Smooth muscle cell (in vitro differentiated cells): ENCODE results near the gene WDR55. TPM values are rescaled to one million over a fixed set of nuclear protein-coding genes. Genes with fewer than 3 reads are reported as not detected.
"Not testable (repeated sequence)": the region's sequence is repeated elsewhere in the genome, so short reads cannot be mapped to it uniquely, and the experiment has no call there.

ENCODE experiments used
- DNase-seq: peaks from one replicate; lab custom pipeline; 2025; ENCODE audit not compliant: unreplicated experiment; lab: John Stamatoyannopoulos, UW
- H2AFZ ChIP-seq: fragments of 200-600 bp; sonication (generic); 2 replicates; pipeline ENCODE4 v1.6.0; 2016; ENCODE audit warnings: antibody characterized with exemption, low read depth, mild to moderate bottlenecking
- H3F3A ChIP-seq: fragments of 200-600 bp; sonication (generic); 2 replicates; pipeline ENCODE4 v1.6.0; 2017; ENCODE audit warnings: antibody characterized with exemption, low read depth
- H3K27ac ChIP-seq: fragments of 200-600 bp; sonication (generic); 2 replicates; pipeline ENCODE4 v1.5.1; 2016; ENCODE audit warnings: low read depth, mild to moderate bottlenecking
- H3K27me3 ChIP-seq: fragments of 200-600 bp; sonication (generic); 2 replicates; pipeline ENCODE4 v1.6.1; 2016; ENCODE audit warnings: low read depth, mild to moderate bottlenecking
- H3K36me3 ChIP-seq: fragments of 200-600 bp; sonication (generic); 2 replicates; pipeline ENCODE4 v1.5.1; 2016; ENCODE audit warnings: low read depth
- H3K4me1 ChIP-seq: fragments of 200-600 bp; sonication (generic); 2 replicates; pipeline ENCODE4 v1.5.1; 2016; ENCODE audit warnings: low read depth
- H3K4me2 ChIP-seq: fragments of 200-600 bp; sonication (generic); 2 replicates; pipeline ENCODE4 v1.6.0; 2016; ENCODE audit warnings: mild to moderate bottlenecking
- H3K4me3 ChIP-seq: fragments of 200-600 bp; sonication (generic); 2 replicates; pipeline ENCODE4 v1.5.1; 2016; ENCODE audit warnings: mild to moderate bottlenecking
- H3K79me2 ChIP-seq: fragments of 200-600 bp; sonication (generic); 2 replicates; pipeline ENCODE4 v1.6.0; 2016; ENCODE audit warnings: low read depth, mild to moderate bottlenecking
- H3K9ac ChIP-seq: fragments of 200-600 bp; sonication (generic); 2 replicates; pipeline ENCODE4 v1.6.0; 2016; ENCODE audit warnings: low read depth
- H3K9me3 ChIP-seq: fragments of 200-600 bp; sonication (generic); replicated peaks from 2 replicates; pipeline ENCODE4 v1.5.1; 2016; ENCODE audit warnings: low read depth
- H4K20me1 ChIP-seq: fragments of 200-600 bp; sonication (generic); 2 replicates; pipeline ENCODE4 v1.6.0; 2016; ENCODE audit warnings: low read depth
- WGBS: methylation state at CpG from one replicate; pipeline ENCODE4 v1.1.7; 2016; ENCODE audit warnings: low lambda C conversion rate; 5-methylcytosine and 5-hydroxymethylcytosine counted together
- polyA plus RNA-seq: library from polyadenylated mRNA; unstranded; fragments of >200 nt; fragmentation: Nextera tagmentation; extraction: Ambion mirVana; gene quantifications from 2 replicates; pipeline ENCODE4 v1.2.1, GENCODE V29; 2016
- total RNA-seq: library from RNA; depleted of rRNA; stranded (reverse); fragments of >200 nt; gene quantifications from 2 replicates; pipeline ENCODE4 v1.2.3, GENCODE V29; 2014
- TF ChIP-seq, protein P1 (sequence below): fragments of 200-600 bp; sonication (generic); IDR thresholded peaks from 2 replicates; pipeline ENCODE4 v1.5.1; 2017; ENCODE audit warnings: borderline replicate concordance, mild to moderate bottlenecking, antibody characterized with exemption; ENCODE audit not compliant: insufficient read depth, poor library complexity, severe bottlenecking

The WDR55 gene, protein sequence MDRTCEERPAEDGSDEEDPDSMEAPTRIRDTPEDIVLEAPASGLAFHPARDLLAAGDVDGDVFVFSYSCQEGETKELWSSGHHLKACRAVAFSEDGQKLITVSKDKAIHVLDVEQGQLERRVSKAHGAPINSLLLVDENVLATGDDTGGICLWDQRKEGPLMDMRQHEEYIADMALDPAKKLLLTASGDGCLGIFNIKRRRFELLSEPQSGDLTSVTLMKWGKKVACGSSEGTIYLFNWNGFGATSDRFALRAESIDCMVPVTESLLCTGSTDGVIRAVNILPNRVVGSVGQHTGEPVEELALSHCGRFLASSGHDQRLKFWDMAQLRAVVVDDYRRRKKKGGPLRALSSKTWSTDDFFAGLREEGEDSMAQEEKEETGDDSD
- total RNA-seq = 11.2 and 14.2 TPM in 2 replicates
- polyA plus RNA-seq = 20.6 and 23.6 TPM in 2 replicates

DNA sequence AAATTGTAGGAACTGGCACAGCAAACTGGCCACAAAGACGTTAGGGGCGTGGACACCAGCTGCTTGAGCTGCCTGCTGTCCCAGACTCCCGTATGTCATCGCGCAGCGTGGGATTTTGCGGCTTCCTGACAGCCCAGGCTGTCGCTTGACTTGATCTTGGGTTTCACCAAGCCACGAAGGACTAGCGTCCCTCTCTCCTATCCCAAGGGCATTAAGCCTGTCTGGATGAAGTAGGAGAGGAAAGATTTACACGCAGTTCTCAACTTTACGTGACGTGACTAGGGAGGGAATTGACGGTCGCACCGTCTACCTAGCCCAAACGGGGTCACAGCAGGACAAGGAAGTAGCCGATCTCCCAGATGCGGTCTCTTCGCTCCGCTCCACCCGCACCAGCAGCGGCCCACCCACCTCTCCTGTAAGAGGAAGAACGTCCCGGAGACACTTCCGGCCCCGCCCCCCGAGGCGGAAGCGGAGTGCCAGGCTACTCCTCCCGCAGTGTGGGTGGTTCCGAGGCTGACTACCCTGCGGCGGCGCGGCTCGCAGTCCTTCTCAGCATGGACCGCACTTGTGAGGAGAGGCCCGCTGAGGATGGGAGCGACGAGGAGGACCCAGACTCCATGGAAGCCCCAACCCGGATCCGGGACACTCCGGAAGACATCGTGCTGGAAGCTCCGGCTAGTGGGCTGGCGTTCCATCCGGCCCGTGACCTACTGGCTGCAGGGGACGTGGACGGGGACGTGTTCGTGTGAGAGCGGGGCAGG, at the start of gene WDR55:
WDR55 (plus strand) TSS at position 546 of the 761 bp plus-strand sequence; CDS start at position 555, 9 bp downstream.
- WGBS = under 1% methylated on average over 54 of the region's 54 CpGs
- TF ChIP-seq, protein P1, sequence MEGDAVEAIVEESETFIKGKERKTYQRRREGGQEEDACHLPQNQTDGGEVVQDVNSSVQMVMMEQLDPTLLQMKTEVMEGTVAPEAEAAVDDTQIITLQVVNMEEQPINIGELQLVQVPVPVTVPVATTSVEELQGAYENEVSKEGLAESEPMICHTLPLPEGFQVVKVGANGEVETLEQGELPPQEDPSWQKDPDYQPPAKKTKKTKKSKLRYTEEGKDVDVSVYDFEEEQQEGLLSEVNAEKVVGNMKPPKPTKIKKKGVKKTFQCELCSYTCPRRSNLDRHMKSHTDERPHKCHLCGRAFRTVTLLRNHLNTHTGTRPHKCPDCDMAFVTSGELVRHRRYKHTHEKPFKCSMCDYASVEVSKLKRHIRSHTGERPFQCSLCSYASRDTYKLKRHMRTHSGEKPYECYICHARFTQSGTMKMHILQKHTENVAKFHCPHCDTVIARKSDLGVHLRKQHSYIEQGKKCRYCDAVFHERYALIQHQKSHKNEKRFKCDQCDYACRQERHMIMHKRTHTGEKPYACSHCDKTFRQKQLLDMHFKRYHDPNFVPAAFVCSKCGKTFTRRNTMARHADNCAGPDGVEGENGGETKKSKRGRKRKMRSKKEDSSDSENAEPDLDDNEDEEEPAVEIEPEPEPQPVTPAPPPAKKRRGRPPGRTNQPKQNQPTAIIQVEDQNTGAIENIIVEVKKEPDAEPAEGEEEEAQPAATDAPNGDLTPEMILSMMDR = no peak

DNA sequence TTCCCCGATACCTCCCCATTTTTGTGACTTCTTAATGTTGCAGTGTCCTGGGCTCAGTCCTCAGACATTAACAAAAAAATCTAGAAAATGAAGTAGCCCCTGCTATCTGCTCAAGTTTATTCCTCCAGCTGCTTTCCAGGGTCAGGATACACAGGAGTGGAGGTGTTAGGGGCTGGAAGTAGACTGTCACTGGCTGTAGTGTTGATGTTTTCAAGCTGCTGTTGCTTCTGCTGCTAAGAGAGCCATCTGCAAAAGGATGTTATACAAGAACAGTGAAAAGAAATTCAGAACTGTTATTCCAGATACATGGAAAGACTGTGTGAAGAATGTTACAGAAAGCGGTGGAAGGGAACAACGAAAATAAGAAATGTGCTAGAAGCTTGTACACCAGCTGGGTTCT, 42.4 kb upstream of the WDR55 start:
- no peak overlapping the region for H2AFZ ChIP-seq
- H4K20me1 ChIP-seq = no peaks in the 10 kb centered on the region
- peaks cover 4% of the 10 kb centered on the region for H3K9me3 ChIP-seq
- no peak for DNase-seq
- H3K4me3 ChIP-seq = no peak overlapping the region
- no peaks in the 10 kb centered on the region for H3K36me3 ChIP-seq
- H3K79me2 ChIP-seq = no peaks in the 10 kb centered on the region
- no peaks in the 10 kb centered on the region for H3K4me1 ChIP-seq
- no peak overlapping the region for H3K27ac ChIP-seq
- no peaks in the 10 kb centered on the region for H3K27me3 ChIP-seq
- WGBS = 94% methylated on average over 3 of the region's 3 CpGs
- no peak overlapping the region for H3K9ac ChIP-seq
- TF ChIP-seq, protein P1 = no peak
- H3F3A ChIP-seq = no peaks in the 10 kb centered on the region
- no peak overlapping the region for H3K4me2 ChIP-seq

More for the DNA sequence above, at the start of gene WDR55:
- Histone ChIP-seq H3K9me3 (no peaks in the 10 kb centered on the region), H4K20me1 (peaks cover 6% of the 10 kb centered on the region), H3K4me2 (peak within 1 kb of the TSS; percentile 85), H3F3A (peaks cover 10% of the 10 kb centered on the region), H3K27me3 (no peaks in the 10 kb centered on the region), H3K27ac (peak within 1 kb of the TSS; percentile 81), H3K4me1 (peaks cover 4% of the 10 kb centered on the region), H2AFZ (peak within 1 kb of the TSS; percentile 53), H3K36me3 (peaks cover 9% of the 10 kb centered on the region), H3K9ac (peak within 1 kb of the TSS; percentile 66), H3K79me2 (peaks cover 29% of the 10 kb centered on the region), H3K4me3 (peak within 1 kb of the TSS; percentile 82)
- DNase-seq = peak; percentile 86

DNA sequence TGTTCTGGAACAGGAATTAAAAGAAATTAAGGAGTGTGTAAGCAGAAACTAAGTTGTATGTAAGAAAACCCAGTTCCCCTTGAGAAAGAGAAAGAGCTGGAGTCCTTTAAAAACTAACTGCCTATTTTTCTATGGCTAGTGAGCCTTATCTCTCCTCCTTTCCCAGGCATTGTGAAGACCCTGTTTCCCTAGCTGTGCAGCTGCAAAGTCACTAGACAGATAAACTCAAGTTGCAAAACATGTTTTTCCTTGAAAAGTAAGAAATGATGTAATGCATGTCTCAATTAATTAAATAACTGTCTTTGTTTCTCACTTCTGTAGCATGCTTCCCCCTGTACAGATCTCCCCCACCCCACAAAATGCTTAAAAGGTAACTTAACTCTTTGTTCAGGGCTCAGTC, 41.6 kb upstream of the WDR55 start:
- not testable (repeated sequence) for H3K79me2 ChIP-seq, H3K36me3 ChIP-seq, H3K27ac ChIP-seq

DNA sequence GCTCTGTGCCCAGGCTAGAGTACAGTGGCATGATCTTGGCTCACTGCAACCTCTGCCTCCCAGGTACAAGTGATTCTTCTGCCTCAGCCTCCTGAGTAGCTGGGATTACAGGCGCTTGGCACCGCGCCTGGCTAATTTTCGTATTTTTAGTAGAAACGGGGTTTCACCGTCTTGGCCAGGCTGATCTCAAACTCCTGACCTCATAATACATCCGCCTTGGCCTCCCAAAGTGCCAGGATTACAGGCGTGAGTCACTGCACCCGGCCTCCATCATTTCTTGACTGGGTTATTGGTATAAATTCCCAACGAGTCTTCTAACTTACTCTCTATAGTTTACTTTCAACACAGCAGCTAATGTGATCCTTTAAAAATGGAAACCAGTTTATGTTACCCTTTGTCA, 39.8 kb upstream of the WDR55 start:
- H3K4me3 ChIP-seq, H3F3A ChIP-seq, H2AFZ ChIP-seq, H3K4me1 ChIP-seq, H4K20me1 ChIP-seq, H3K9ac ChIP-seq, H3K27ac ChIP-seq, H3K27me3 ChIP-seq, H3K36me3 ChIP-seq, DNase-seq, H3K4me2 ChIP-seq, H3K79me2 ChIP-seq: not testable (repeated sequence)
- H3K9me3 ChIP-seq = peaks cover 14% of the 10 kb centered on the region
- 90% methylated on average over 10 of the region's 10 CpGs for WGBS

More for the DNA sequence above, 41.6 kb upstream of the WDR55 start:
- H3K27me3 ChIP-seq, H3K4me3 ChIP-seq, H3K4me1 ChIP-seq, H3F3A ChIP-seq, H2AFZ ChIP-seq, DNase-seq, H4K20me1 ChIP-seq, H3K9ac ChIP-seq, H3K9me3 ChIP-seq, H3K4me2 ChIP-seq: not testable (repeated sequence)
